WERI-Rb-1 (cell line): Measurements from ENCODE around the gene PLPPR1.

ENCODE experiments used
- DNase-seq: peaks from one replicate; pipeline ENCODE4 v3.0.0-alpha.2; 2020
- H3K27ac ChIP-seq: fragments of 250-450 bp; sonication (Bioruptor Pico); 2 replicates; pipeline ENCODE4 v1.5.1; 2020; ENCODE audit warnings: mild to moderate bottlenecking, moderate library complexity
- H3K27me3 ChIP-seq: fragments of 250-450 bp; sonication (Bioruptor Pico); 2 replicates; pipeline ENCODE4 v1.5.1; 2021; ENCODE audit warnings: mild to moderate bottlenecking, low read depth, moderate library complexity; ENCODE audit not compliant: insufficient read depth, severe bottlenecking
- H3K36me3 ChIP-seq: fragments of 250-450 bp; sonication (Bioruptor Pico); 2 replicates; pipeline ENCODE4 v1.5.1; 2020; ENCODE audit warnings: mild to moderate bottlenecking, moderate library complexity
- H3K4me3 ChIP-seq: 2 replicates; pipeline ENCODE4 v1.5.1; 2011; ENCODE audit warnings: low read depth, mild to moderate bottlenecking, control low read depth, low read length
- H3K9me3 ChIP-seq: fragments of 250-450 bp; sonication (Bioruptor Pico); 2 replicates; pipeline ENCODE4 v1.5.1; 2021; ENCODE audit warnings: mild to moderate bottlenecking, moderate library complexity; ENCODE audit not compliant: severe bottlenecking
- TF ChIP-seq, protein P1 (sequence below): IDR thresholded peaks from 2 replicates; pipeline ENCODE4 v1.5.1; 2011; ENCODE audit warnings: low read depth, mild to moderate bottlenecking, control low read depth, inconsistent platforms, low read length

Gene PLPPR1

DNA sequence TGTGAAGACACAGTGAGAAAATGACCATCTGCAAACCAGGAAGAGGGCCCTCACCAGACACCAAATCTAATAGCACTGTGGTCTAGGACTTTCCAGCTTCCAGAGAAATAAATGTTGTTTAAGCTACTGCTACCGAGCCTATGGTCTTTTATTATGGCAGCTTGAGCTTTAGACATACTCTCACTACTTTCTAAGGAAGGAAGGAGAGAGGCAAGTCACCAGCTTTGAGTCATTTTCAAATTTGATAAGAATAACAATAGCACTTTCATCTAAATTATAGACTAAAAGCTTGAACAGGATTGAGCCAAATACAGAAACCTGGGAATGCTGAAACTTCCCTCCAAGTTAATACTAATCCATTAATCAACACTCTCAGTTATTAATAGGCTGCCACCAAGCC lies 64.4 kb downstream of the PLPPR1 start:
- H3K9me3 ChIP-seq: no peaks in the 10 kb centered on the region
- TF ChIP-seq, protein P1, sequence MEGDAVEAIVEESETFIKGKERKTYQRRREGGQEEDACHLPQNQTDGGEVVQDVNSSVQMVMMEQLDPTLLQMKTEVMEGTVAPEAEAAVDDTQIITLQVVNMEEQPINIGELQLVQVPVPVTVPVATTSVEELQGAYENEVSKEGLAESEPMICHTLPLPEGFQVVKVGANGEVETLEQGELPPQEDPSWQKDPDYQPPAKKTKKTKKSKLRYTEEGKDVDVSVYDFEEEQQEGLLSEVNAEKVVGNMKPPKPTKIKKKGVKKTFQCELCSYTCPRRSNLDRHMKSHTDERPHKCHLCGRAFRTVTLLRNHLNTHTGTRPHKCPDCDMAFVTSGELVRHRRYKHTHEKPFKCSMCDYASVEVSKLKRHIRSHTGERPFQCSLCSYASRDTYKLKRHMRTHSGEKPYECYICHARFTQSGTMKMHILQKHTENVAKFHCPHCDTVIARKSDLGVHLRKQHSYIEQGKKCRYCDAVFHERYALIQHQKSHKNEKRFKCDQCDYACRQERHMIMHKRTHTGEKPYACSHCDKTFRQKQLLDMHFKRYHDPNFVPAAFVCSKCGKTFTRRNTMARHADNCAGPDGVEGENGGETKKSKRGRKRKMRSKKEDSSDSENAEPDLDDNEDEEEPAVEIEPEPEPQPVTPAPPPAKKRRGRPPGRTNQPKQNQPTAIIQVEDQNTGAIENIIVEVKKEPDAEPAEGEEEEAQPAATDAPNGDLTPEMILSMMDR: no peak
- no peak overlapping the region for H3K27ac ChIP-seq
- no peak for DNase-seq
- no peak overlapping the region for H3K4me3 ChIP-seq
- no peaks in the 10 kb centered on the region for H3K27me3 ChIP-seq
- no peaks in the 10 kb centered on the region for H3K36me3 ChIP-seq

DNA sequence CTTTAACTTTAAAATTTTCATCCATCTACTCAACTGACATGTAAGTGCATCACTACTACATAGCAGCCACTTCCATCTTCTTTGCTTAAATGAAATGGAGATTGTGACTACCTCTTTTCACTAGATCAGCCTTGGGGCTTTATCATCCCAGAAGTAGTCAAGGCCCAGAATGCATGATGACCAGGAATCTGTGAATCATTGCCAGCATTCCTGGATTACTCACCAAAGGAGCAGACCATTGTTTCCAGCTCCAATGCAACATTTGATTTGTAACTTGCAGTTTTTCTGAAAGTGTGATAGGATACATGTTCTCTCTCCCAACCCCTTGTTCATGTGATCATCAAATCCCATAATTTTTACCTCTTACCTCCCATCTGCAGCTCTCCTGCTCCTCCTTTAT lies 65.1 kb downstream of the PLPPR1 start:
- H3K36me3 ChIP-seq: no peaks in the 10 kb centered on the region
- no peaks in the 10 kb centered on the region for H3K27me3 ChIP-seq
- H3K4me3 ChIP-seq: no peak overlapping the region
- H3K27ac ChIP-seq: no peak overlapping the region
- TF ChIP-seq, protein P1: no peak
- no peaks in the 10 kb centered on the region for H3K9me3 ChIP-seq
- DNase-seq: no peak

DNA sequence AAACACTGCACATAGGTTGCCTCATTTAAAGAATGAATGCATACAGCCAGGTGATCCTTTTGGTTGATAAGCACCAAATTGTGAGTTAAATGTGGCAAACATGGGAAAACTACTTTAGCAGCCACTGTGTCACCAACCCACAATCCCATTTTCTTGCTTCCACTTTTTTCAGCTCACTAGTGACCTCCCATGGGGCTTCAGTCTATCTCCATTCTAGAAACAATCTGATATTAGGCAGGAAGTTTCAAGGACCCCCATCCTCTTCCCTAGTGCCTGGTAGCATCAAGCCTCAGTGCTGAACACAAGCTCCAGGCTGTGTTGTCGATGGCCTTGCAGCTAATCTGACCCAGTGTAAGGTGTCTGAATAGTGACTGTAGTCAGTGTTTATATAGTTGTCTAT lies 66.2 kb downstream of the PLPPR1 start:
- TF ChIP-seq, protein P1: 0 out of 2 replicates have a peak, but pooled peaks have one; percentile 16
- no peak for DNase-seq

DNA sequence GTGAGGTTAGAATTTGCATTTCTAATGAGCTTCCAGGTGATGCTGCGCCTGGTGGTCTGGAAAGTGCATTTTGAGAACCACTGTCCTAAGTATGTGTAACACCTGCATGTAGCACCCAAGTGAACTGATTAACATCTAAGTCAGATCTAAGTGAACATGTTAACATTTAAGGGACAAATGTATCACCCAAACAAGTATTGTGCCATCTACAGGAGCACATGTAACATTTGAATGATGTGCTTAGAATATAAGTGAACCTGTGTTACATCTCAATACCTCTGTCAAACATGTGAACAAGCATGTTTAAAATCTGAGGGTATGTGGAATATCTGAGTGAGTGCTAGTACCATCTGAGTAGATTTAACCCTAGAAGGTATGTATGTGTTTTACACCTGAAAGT lies 68.7 kb downstream of the PLPPR1 start:
- H3K27me3 ChIP-seq: no peaks in the 10 kb centered on the region
- TF ChIP-seq, protein P1: no peak
- no peaks in the 10 kb centered on the region for H3K36me3 ChIP-seq
- no peak overlapping the region for H3K27ac ChIP-seq
- H3K9me3 ChIP-seq: no peaks in the 10 kb centered on the region
- DNase-seq: no peak
- no peak overlapping the region for H3K4me3 ChIP-seq

More for the DNA sequence above, 66.2 kb downstream of the PLPPR1 start:
- no peaks in the 10 kb centered on the region for H3K36me3 ChIP-seq
- no peaks in the 10 kb centered on the region for H3K9me3 ChIP-seq
- no peak overlapping the region for H3K27ac ChIP-seq
- H3K4me3 ChIP-seq: no peak overlapping the region
- H3K27me3 ChIP-seq: no peaks in the 10 kb centered on the region

DNA sequence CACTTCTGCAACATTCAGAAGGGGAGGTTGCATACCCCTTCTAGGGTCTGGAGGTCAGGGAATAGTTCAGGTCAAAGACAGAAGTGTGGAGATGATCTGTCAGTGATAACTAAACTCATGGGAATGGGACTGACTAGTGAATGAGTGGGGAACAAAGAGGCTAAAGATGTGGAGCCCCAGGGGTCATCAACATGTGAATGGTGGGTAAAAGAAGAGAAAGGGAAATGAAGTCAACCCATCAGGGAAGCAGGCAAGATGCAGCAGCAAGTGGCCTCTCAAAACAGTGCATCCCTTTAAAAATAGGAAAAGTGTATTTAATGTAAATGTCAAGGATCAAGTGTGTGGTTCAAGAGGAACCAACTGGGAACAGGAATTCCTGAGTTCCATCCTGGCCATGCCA lies 69.9 kb downstream of the PLPPR1 start:
- Histone ChIP-seq H3K27ac (no peak overlapping the region), H3K27me3 (no peaks in the 10 kb centered on the region), H3K36me3 (no peaks in the 10 kb centered on the region), H3K9me3 (no peaks in the 10 kb centered on the region), H3K4me3 (no peak overlapping the region)
- TF ChIP-seq, protein P1: no peak
- DNase-seq: no peak

DNA sequence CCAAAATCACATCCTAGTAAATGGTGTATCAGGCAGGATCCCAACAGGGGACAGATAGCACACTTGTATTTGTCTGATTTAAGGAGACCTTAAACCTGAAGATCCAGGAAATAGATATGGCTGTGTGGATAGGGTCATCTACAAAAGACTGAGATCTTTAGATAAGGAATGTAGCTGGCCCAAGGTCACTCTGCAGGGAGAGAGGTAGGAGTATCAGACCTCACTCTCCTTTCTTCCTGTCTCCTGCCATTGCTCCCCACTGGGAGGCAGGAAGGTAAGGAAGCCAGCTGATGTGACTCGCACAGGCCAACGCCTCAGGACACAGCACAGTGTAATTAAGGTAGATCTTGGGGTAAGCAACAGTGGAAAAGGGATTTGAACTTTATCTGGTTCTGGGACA lies 85.8 kb downstream of the PLPPR1 start:
- DNase-seq: no peak
- Histone ChIP-seq H3K27ac (no peak overlapping the region), H3K4me3 (no peak overlapping the region), H3K36me3 (no peaks in the 10 kb centered on the region), H3K27me3 (no peaks in the 10 kb centered on the region), H3K9me3 (no peaks in the 10 kb centered on the region)
- TF ChIP-seq, protein P1: no peak
